ENCODE measurements around the gene SLC1A2. TPM values are rescaled to one million over a fixed set of nuclear protein-coding genes. Genes with fewer than 3 reads are reported as not detected.

SLC1A2 gene
- total RNA-seq, 2 donors from 2014 or later: 0.63 to 2.5 TPM

DNA sequence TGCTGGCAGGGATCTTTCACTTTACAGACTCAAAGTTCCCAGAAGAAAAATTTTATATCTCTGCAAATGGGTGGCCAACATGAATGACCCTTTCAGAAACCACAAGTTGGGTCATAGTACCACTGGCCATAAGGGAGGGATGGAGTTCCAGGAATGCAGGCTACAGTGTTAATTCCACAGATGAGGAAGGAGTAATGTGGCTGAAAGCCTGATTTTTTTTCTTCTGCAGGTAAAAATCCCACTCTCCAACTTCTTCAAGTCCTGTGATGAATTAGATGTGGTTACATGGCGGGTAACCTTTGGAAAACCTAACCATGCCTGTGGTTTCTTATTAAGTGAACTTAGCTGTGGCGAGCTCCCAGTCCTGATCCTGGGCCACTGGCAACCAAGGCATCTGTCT lies 103.2 kb downstream of the SLC1A2 start:
- H3K27ac ChIP-seq: no peak overlapping the region
- TF ChIP-seq, protein P1, sequence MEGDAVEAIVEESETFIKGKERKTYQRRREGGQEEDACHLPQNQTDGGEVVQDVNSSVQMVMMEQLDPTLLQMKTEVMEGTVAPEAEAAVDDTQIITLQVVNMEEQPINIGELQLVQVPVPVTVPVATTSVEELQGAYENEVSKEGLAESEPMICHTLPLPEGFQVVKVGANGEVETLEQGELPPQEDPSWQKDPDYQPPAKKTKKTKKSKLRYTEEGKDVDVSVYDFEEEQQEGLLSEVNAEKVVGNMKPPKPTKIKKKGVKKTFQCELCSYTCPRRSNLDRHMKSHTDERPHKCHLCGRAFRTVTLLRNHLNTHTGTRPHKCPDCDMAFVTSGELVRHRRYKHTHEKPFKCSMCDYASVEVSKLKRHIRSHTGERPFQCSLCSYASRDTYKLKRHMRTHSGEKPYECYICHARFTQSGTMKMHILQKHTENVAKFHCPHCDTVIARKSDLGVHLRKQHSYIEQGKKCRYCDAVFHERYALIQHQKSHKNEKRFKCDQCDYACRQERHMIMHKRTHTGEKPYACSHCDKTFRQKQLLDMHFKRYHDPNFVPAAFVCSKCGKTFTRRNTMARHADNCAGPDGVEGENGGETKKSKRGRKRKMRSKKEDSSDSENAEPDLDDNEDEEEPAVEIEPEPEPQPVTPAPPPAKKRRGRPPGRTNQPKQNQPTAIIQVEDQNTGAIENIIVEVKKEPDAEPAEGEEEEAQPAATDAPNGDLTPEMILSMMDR (IDR thresholded peaks at IDR 0.05): no peak
- no peak for DNase-seq (ENCODE audit: low spot score)
- H3K27me3 ChIP-seq: no peaks in the 10 kb centered on the region
- H3K36me3 ChIP-seq: no peaks in the 10 kb centered on the region
- peaks cover 0 to 18% of the 10 kb centered on the region in 2 donors for H3K4me1 ChIP-seq
- H3K4me3 ChIP-seq: no peak overlapping the region
- no peaks in the 10 kb centered on the region for H3K9me3 ChIP-seq

DNA sequence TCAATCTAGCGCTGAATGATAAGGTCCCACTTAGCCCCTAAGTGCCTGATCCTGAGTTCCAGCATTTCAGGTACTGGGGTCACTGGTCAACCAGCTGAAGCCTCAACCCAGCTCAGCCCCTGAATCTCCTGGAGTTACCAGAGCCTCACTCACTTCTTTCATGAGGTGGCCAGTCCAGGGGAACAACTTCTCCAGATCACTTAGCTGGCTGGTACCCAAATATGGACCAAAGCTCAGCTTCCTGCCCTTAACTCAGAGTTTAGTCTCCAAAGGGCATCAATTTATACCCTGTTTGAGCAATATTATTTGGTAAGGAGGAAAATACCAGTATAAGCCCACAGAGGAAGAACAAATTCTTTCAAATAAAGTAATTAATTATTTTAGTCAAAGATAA lies 105.6 kb downstream of the SLC1A2 start:
- TF ChIP-seq, protein P1 (IDR thresholded peaks at IDR 0.05): no peak
- Histone ChIP-seq H3K27ac (peak overlapping the region in 1 of 2 donors; percentile 20), H3K27me3 (no peaks in the 10 kb centered on the region), H3K4me1 (peaks cover 0 to 9% of the 10 kb centered on the region in 2 donors), H3K36me3 (no peaks in the 10 kb centered on the region), H3K4me3 (no peak overlapping the region), H3K9me3 (no peaks in the 10 kb centered on the region)
- no peak for DNase-seq (ENCODE audit: low spot score)

DNA sequence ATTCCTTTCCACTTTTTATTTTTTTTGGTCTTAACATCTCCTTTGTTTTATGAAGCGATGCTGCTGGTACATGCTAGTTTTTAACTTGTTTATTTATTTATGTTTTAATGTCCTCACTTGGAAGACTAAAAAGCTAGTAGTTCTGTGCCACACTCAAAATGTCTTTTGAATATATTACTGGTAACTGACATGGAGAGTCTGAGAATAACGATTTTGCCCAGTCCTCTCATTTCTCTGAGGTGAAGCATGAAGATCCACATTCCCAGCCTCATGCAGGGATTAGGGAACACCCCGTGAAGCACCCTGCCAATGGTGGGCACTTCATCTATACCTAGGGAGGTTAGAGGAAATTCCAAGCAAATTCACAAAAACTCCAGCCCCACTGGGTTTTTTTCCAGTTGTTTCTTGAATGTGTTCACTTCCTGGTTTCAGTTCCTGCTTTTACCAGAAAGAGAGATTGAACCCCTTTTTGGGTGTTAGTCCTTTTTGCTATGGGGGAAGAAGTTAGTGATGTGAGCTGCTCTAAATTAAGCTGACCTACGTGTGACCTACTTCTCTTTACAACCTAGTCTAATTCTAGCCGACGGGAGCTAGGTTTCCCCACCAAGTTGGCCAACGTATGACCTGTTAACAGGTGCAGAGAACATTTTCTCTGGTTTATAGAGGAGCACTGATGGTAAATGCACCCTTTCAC lies 106.1 kb downstream of the SLC1A2 start:
- no peaks in the 10 kb centered on the region for H3K9me3 ChIP-seq
- TF ChIP-seq, protein P1 (IDR thresholded peaks at IDR 0.05): no peak
- peaks cover 0 to 3% of the 10 kb centered on the region in 2 donors for H3K4me1 ChIP-seq
- DNase-seq (ENCODE audit: low spot score): no peak
- no peaks in the 10 kb centered on the region for H3K27me3 ChIP-seq
- no peaks in the 10 kb centered on the region for H3K36me3 ChIP-seq
- H3K27ac ChIP-seq: peak overlapping the region in 1 of 2 donors; percentile 20
- H3K4me3 ChIP-seq: no peak overlapping the region

DNA sequence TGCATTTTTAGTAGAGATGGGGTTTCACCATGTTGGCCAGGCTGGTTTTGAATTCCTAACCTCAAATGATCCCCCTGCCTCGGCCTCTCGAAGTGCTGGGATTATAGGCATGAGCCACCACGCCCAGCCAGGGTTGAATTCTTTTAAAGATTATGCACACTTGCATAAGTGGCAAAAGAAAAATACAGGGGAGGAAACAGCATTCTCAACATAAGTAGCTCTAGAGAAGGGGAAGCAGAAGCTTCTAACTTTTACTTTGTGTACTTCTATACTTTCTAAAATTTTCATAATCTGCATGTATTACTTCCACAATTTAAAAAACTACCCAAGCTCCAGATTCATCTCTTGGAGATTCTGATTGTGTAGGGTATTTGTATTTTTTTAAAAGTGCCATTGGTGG lies 108.0 kb downstream of the SLC1A2 start:
- no peak overlapping the region for H3K27ac ChIP-seq
- H3K4me3 ChIP-seq: no peak overlapping the region
- H3K27me3 ChIP-seq: no peaks in the 10 kb centered on the region
- H3K9me3 ChIP-seq: no peaks in the 10 kb centered on the region
- no peak for DNase-seq (ENCODE audit: low spot score)
- TF ChIP-seq, protein P1 (IDR thresholded peaks at IDR 0.05): no peak
- H3K36me3 ChIP-seq: no peaks in the 10 kb centered on the region
- H3K4me1 ChIP-seq: no peaks in the 10 kb centered on the region

DNA sequence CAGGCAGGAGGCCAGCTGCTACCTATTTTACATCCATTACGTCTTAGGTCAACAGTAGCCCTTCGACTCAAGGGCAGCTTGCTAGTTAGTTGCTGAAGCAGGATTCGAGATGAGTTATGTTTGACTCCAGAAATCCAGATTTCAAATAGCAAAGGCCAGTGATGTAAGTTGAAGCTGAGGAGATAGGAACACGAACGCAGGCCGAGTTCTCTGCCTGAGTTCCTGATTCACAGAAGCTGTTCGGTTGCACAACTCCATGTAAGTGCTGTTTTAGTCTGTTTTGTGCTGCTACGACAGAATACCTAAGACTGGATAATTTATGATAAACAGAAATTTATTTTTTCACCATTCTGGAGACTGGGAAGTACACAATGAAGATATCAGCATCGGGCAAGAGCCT lies 111.2 kb downstream of the SLC1A2 start:
- no peaks in the 10 kb centered on the region for H3K27me3 ChIP-seq
- no peaks in the 10 kb centered on the region for H3K4me1 ChIP-seq
- no peak overlapping the region for H3K4me3 ChIP-seq
- DNase-seq (ENCODE audit: low spot score): no peak
- H3K36me3 ChIP-seq: no peaks in the 10 kb centered on the region
- TF ChIP-seq, protein P1 (IDR thresholded peaks at IDR 0.05): no peak
- no peak overlapping the region for H3K27ac ChIP-seq
- no peaks in the 10 kb centered on the region for H3K9me3 ChIP-seq

DNA sequence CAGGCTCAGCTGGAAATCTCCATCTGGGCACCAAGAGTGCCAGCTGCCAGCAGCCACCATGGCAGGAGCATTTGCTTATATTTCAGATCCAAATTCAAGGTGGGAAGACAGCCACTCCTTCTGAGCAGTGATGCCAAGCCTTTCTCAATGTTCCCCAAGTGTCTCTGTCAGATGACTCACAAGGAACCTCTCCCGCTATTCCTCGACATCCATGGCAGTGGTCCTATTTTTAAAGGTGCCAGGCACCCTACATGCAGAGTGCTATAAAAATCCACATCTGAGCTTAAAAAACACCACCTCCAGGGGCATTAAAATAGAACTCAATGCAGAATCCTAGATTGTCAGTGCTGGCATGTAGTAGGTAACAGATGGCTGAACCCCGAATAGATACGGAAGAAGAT lies 112.1 kb downstream of the SLC1A2 start:
- Histone ChIP-seq H3K27me3 (no peaks in the 10 kb centered on the region), H3K4me1 (no peaks in the 10 kb centered on the region), H3K27ac (no peak overlapping the region), H3K9me3 (no peaks in the 10 kb centered on the region), H3K36me3 (no peaks in the 10 kb centered on the region), H3K4me3 (no peak overlapping the region)
- DNase-seq (ENCODE audit: low spot score): no peak
- TF ChIP-seq, protein P1 (IDR thresholded peaks at IDR 0.05): no peak
